Epithelial cell of proximal tubule (primary cell): ENCODE measurements around the gene STX3. TPM values are rescaled to one million over a fixed set of nuclear protein-coding genes. Genes with fewer than 3 reads are reported as not detected.

ENCODE experiments used
- DNase-seq: peaks from one replicate; pipeline ENCODE4 v3.0.0-alpha.2; 2011; ENCODE audit warnings: low read depth
- H3K4me3 ChIP-seq: 2 replicates; pipeline ENCODE4 v1.5.1; 2011; ENCODE audit warnings: low read depth, mild to moderate bottlenecking, low read length
- CTCF ChIP-seq: conservative IDR thresholded peaks from 2 replicates; pipeline ENCODE4 v1.5.1; 2012; ENCODE audit warnings: low read depth, mild to moderate bottlenecking, low read length
- total RNA-seq: library from RNA; depleted of rRNA; stranded (reverse); fragments of >200 nt; gene quantifications from 2 replicates; pipeline ENCODE4 v1.2.3, GENCODE V29; 2015

STX3 gene
- total RNA-seq, 1 donor from 2014 or later, result 45.0 TPM

GRCh38 chr11:59785818-59786217, 30.6 kb downstream of the STX3 start:
- TF ChIP-seq CTCF, result no peak

DNA sequence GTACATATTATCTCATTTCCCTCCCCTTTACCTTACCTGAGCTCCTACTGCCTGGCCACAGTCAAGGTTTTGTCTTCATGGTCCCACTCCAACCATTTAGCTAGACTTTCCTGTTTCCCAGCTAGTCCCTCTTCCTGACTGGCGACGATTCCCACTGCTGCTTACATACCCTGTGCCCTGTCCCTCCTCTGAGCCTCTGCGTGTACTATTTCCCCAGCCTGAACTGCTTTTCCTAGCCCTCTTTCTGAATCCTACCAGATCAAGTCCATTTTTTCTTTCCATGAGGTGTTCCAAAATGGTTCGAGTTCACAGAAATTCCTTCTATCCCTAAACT, 32.0 kb downstream of the STX3 start:
- no peak for DNase-seq
- H3K4me3 ChIP-seq, result no peak overlapping the region
- no peak for TF ChIP-seq CTCF

More at GRCh38 chr11:59785818-59786217, 30.6 kb downstream of the STX3 start:
- no peak for DNase-seq
- no peak overlapping the region for H3K4me3 ChIP-seq

DNA sequence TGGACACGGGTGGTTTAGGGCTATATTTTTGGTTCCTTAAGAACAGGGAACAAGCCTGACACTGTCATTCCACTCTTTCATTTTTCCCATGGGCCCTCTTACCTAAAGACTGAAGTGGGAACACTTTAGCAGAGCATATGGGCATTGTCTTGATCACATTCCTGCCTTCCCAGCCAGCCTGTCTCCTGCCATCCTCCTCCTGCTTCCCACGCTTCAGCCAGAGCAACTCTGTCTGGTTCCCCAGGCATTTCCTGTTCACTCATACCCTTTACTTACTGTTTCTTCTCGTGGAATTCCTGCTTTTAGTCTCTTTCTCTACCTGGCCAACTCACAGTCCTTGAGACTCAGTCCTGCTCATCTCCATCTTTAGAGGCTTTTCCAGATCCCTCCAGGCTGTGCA, 32.6 kb downstream of the STX3 start:
- H3K4me3 ChIP-seq, result no peak overlapping the region
- no peak for DNase-seq
- no peak for TF ChIP-seq CTCF

GRCh38 chr11:59791639-59792038, 36.5 kb downstream of the STX3 start:
- no peak overlapping the region for H3K4me3 ChIP-seq
- DNase-seq, result no peak
- TF ChIP-seq CTCF, result no peak

DNA sequence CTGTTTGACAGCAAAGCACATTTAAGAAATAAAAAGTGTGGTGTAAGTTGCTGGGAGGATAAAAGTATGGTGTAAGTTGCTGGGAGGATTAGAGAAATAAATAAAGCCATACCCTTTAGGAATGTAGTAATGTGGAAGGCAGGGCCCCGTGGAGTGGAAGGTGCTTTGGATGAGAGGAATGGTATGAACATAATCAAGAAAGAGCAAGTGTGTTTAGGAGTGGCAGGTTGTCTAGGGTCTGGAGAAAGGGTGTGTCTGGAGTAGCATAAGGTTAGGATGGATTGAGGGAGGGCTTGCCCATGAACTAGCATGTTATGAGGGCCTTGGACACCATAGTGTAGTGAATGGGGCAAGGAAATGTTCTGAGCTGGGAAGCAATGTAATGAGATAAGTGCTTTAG, 37.3 kb downstream of the STX3 start:
- no peak for DNase-seq
- no peak overlapping the region for H3K4me3 ChIP-seq
- no peak for TF ChIP-seq CTCF

- no peak overlapping the region for H3K4me3 ChIP-seq
- DNase-seq, result no peak
- no peak for TF ChIP-seq CTCF
Measured at GRCh38 chr11:59794417-59794816, 39.2 kb downstream of the STX3 start.

- DNase-seq, result no peak
Measured at GRCh38 chr11:59800390-59801025, 45.3 kb downstream of the STX3 start.

More at GRCh38 chr11:59800390-59801025, 45.3 kb downstream of the STX3 start:
- no peak for TF ChIP-seq CTCF
- H3K4me3 ChIP-seq, result no peak overlapping the region
